ENCODE measurements around the gene SLC37A1.

DNA sequence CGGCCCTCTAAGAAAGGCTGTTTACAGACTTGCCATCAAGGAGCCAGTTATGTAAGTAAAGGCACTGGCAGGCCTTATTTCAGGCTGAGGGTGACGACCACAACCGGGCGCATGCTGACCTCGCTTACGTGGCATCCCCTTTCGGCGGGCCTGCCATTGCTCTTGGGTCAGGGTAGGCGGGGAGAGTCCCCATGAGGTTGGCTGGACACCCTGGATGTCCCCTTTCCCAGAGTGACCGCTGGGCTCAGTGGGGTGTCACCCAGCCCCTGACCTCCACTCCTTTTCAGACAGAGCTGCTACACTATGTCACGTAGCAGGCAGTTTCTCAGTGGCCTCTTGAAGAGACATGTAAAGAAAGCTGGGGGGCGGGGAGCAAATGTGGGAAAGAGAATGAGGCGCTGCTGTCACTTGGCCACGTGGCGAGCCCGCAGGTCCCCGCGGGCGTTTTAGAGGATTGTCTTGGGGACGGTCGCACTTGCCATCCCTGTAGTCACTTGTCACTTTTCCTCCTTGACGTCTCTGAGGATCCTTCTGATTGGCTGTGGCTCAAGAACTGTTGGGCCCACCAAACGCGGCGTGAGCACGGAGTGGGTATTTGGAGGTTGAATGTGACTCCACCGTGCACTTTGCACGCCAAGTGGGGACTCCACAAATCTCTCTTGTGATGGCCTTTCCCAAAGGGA is 42.2 kb downstream of the SLC37A1 start:
- TF ChIP-seq CTCF (conservative IDR thresholded peaks at IDR 0.05; ENCODE audit: low read depth, low read length) (no peak), EZH2phosphoT487 (IDR thresholded peaks at IDR 0.05; ENCODE audit: borderline replicate concordance, low read length) (no peak)
